Inferior parietal cortex (tissue), 1 donor: ENCODE measurements around the gene KIR3DL2.
"Not testable (repeated sequence)": the region's sequence is repeated elsewhere in the genome, so short reads cannot be mapped to it uniquely, and the experiment has no call there.

Source experiments
- DNase-seq: peaks from one replicate; pipeline ENCODE4 v3.0.0-alpha.2; 2016; ENCODE audit errors: extremely low spot score

KIR3DL2 gene

GRCh38 chr19:54871696-54872095 is 21.5 kb downstream of the KIR3DL2 start:
- DNase-seq = no peak

GRCh38 chr19:54873990-54874389 is 23.7 kb downstream of the KIR3DL2 start, which contains the start of gene FCAR:
Gene FCAR (plus strand): TSS chr19:54874235. CDS start chr19:54874290, 55 bp downstream.
- no peak for DNase-seq

GRCh38 chr19:54875506-54875905 is 25.3 kb downstream of the KIR3DL2 start:
- no peak for DNase-seq

- no peak for DNase-seq
Measured at GRCh38 chr19:54877471-54877870, 27.2 kb downstream of the KIR3DL2 start.

GRCh38 chr19:54881884-54882283 is 31.6 kb downstream of the KIR3DL2 start:
- DNase-seq = no peak

DNA sequence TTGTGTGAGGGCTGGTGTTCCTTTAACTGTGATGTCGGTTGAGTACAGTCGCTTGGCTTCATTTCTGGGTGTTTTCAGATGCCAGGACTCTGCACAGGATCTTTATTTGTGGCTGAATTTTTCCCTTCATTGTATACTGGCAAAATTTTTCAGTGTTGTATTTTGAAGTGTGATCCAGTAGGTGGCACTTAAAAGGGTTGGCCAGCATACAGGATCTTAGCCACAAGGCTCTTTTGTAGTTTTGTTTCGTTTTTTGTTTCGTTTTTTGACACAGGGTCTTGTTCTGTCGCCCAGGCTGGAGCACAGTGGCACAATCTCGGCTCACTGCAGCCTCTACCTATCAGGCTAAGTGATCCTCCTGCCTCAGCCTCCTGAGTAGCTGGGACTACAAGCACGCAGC is 32.5 kb downstream of the KIR3DL2 start:
- DNase-seq = no peak

GRCh38 chr19:54883228-54883627 is 33.0 kb downstream of the KIR3DL2 start:
- DNase-seq = no peak

GRCh38 chr19:54888239-54888638 is 38.0 kb downstream of the KIR3DL2 start:
- no peak for DNase-seq

DNA sequence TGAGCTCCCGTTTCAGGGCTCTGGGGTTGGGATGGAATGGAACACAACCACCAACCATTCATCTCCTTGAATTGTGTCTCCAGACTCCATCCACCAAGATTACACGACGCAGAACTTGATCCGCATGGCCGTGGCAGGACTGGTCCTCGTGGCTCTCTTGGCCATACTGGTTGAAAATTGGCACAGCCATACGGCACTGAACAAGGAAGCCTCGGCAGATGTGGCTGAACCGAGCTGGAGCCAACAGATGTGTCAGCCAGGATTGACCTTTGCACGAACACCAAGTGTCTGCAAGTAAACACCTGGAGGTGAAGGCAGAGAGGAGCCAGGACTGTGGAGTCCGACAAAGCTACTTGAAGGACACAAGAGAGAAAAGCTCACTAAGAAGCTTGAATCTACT is 39.3 kb downstream of the KIR3DL2 start:
- no peak for DNase-seq

DNA sequence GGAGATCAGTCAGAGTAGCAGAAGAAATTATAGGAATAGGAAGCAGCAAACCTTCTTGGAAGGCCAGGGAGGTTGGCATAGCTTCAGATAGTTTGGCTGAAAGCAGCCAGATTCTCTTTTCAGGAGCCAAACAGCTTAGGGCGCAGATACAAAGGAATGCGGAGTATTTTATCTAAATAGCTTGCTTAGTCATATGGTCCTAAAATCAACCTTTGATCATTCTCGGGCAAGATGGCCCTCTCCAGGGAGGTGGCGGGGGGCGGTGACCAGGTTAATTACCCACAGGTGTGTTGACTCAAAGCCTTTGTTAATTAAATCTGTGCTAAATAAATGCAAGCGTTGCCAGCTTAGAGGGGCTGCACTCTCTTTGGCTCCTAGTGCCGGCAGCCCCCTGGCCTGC is 43.2 kb downstream of the KIR3DL2 start:
- DNase-seq = no peak

DNA sequence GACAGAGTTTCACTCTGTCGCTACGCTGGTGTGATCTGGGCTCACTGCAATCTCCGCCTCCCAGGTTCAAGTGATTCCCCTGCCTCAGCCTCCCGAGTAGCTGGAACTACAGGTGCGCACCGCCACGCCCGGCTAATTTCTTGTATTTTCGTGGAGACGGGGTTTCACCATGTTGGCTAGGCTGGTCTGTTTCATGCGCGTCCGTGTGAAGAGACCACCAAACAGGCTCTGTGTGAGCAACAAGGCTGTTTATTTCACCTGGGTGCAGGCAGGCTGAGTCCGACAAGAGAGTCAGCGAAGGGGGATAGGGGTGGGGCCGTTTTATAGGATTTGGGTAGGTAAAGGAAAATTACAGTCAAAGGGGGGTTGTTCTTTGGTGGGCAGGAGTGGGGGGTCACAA is 43.9 kb downstream of the KIR3DL2 start:
- not testable (repeated sequence) for DNase-seq

DNA sequence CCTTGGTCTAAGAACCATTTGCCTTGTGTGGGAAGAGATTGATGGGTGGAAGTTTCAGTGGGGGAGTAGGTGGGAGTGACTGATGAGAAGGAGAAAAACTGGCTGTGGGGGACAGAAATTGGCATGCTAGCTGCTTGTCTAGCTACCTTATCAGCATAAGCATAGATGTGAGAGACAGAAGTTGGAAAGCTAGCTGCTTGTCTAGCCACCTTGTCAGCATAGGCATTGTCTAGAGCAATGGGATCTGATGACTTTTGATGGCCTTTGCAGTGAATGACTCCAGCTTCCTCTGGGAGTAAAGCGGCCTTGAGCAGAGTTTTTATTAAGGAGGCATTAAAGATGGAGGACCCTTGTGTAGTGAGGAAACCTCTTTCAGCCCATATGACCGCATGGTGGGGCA is 45.8 kb downstream of the KIR3DL2 start:
- no peak for DNase-seq

DNA sequence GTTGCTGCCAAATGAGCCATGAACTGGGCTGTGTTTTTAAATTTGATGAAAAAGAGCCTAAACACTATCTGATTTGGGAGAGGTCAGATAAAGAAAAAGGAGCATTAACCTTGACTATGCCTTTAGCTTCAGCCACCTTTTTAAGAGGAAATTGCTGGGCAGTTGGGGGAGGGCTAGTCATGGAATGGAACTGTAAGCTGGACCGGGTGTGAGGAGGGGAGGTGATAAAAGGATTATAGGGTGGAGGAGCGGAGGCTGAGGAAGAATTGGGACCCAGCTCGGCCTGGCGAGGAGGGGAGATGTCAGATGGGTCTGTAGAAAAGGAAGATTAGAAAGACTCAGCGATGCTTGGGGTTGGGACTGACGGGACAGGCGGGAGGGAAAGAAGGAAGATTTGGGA is 48.4 kb downstream of the KIR3DL2 start:
- DNase-seq = not testable (repeated sequence)

- not testable (repeated sequence) for DNase-seq
Measured at GRCh38 chr19:54899646-54900045, 49.4 kb downstream of the KIR3DL2 start.

GRCh38 chr19:54901153-54901552 is 50.9 kb downstream of the KIR3DL2 start:
- not testable (repeated sequence) for DNase-seq

DNA sequence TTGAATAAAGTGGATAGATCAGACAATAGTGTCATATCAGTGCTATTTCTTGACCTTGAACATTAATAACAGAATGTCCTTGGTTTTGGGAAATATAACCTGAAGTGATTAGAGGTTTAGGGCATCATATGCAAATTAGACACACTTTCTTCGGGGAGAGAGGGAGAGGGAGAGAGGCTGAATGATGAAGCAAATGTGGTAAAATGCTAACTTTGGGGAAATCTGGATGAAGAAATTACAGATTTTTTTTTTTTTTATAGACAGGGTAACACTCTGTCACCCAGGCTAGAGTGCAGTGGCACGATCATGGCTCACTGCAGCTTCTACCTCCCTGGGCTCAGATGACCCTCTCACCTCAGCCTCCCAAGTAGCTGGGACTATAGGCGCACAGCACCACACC is 51.8 kb downstream of the KIR3DL2 start:
- no peak for DNase-seq

DNA sequence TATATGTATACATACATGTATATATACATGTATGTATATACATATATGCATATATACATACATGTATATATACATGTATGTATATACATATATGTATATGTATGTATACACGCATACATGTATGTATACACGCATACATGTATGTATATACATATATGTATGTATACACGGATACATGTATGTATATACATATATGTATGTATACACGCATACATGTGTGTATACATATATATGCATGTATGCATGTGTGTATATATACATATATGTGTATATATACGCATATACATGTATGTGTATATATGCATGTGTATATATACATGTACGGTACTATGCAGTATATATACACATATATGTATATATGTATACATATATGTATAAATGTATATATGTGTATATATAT is 53.1 kb downstream of the KIR3DL2 start:
- no peak for DNase-seq

GRCh38 chr19:54904261-54904660 is 54.0 kb downstream of the KIR3DL2 start:
- DNase-seq = not testable (repeated sequence)

DNA sequence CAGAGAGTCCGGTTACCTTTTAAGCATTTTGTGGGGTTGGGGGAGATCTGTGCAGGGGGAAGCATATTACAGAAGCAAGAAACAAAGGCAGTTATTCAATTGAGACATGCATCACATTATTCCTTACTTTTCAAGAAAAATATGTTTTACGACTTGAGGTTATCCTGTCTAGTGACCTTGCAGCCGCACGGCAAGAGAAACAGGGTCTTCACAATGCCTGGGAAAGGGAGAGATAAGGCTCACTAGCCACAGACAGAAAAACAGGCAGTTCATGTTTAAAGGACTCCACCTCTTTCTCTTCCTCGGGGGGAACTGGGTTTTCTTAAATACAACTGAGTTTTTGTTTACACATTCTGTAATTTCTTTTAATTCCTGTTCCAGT is 55.2 kb downstream of the KIR3DL2 start:
- no peak for DNase-seq

DNA sequence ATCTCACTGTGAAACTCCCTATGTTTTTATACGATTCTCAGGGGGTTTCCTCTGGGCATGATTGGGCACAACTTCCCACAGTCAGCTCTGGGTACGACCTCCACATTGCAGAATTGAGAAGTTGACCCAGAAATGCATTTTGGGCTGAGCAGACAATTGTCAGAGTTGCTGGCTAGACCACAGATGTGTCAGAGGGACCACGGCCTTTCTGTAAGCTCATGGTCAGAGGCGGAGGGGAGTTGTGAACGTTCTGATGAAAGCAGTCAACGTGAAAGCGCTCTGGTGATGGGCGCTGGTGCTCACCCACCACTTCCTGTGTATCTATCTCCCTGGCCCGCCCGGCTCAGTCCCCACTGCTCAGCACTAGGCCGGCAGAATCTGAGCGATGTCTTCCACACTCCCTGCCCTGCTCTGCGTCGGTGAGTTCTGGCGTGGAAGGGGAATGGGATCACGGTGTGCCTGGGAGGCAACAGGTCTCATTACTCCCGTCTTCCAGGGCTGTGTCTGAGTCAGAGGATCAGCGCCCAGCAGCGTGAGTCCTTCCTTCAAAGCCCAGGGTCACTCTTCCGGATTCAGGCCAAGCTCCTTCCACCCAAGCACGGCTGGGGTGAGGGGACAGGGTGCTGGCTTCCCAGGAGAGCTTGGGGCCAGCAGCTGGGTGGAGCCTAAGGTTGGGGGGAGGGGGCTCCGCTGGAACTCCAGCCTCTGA is 55.7 kb downstream of the KIR3DL2 start, which contains the start of gene NCR1:
Gene NCR1, plus strand, starts transcription at position 346 of the 709 bp plus-strand sequence. Its CDS starts 40 bp downstream, at position 386.
- no peak for DNase-seq

GRCh38 chr19:54906819-54907218 is 56.6 kb downstream of the KIR3DL2 start:
- no peak for DNase-seq

- DNase-seq = not testable (repeated sequence)
Measured at GRCh38 chr19:54907899-54908298, 57.7 kb downstream of the KIR3DL2 start.
